DND-41 (cell line): ENCODE results near the gene STK32B.

ENCODE experiments used
- EZH2 ChIP-seq: IDR thresholded peaks from 3 replicates; pipeline ENCODE4 v1.6.1; 2012; ENCODE audit warnings: borderline replicate concordance, low read depth, mild to moderate bottlenecking, moderate library complexity, low read length, inconsistent platforms; ENCODE audit not compliant: severe bottlenecking
- TF ChIP-seq, protein P1 (sequence below): IDR thresholded peaks from 2 replicates; pipeline ENCODE4 v1.5.1; 2012; ENCODE audit warnings: borderline replicate concordance, low read length, moderate library complexity, mild to moderate bottlenecking; ENCODE audit not compliant: poor library complexity, severe bottlenecking; ENCODE audit errors: extremely low read depth

DNA sequence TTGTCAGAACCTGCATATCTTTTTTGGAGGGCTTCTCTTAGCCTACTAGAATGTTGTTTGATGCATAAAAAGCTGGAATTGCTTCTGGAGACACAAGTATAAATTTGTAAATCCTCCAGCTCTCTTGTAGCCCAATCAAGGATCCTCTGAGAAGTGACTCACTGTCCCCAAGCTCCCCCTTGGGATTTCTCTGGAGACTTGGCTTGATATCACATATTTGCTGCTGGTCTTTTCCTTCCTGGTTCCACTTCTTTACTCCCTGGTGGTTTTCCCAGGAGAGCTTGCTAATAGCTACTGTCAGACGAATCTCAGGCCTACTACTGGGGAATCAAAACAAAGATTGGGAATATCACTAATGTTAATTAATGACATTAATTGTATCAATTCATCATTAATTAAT is 173.1 kb downstream of the STK32B start:
- TF ChIP-seq, protein P1, sequence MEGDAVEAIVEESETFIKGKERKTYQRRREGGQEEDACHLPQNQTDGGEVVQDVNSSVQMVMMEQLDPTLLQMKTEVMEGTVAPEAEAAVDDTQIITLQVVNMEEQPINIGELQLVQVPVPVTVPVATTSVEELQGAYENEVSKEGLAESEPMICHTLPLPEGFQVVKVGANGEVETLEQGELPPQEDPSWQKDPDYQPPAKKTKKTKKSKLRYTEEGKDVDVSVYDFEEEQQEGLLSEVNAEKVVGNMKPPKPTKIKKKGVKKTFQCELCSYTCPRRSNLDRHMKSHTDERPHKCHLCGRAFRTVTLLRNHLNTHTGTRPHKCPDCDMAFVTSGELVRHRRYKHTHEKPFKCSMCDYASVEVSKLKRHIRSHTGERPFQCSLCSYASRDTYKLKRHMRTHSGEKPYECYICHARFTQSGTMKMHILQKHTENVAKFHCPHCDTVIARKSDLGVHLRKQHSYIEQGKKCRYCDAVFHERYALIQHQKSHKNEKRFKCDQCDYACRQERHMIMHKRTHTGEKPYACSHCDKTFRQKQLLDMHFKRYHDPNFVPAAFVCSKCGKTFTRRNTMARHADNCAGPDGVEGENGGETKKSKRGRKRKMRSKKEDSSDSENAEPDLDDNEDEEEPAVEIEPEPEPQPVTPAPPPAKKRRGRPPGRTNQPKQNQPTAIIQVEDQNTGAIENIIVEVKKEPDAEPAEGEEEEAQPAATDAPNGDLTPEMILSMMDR = no peak
- TF ChIP-seq EZH2 = no peak
